ENCODE results near the gene EPHA10. TPM values are rescaled to one million over a fixed set of nuclear protein-coding genes. Genes with fewer than 3 reads are reported as not detected.

The EPHA10 gene
- total RNA-seq, 4 donors from 2014 or later, result 0.12 TPM; not detected in 3

DNA sequence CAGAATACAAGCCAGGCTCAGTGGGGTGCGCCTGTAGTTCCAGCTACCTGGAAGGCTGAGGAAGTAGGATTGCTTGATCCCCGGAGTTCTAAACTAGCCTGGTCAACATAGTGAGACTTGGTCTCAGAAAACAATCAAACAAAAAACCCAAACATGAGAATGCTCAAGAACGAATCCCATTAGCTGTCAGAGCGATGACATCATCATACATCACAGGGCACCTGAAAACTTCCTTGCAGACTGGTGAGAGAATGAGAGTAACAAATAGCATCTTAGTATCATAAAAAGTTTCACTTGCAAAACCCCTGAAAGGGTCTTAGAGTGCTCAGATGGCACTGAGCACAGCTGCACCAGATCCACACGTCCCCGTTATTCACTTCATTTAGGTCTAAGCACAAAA lies 93.7 kb downstream of the EPHA10 start:
- TF ChIP-seq, protein P1, sequence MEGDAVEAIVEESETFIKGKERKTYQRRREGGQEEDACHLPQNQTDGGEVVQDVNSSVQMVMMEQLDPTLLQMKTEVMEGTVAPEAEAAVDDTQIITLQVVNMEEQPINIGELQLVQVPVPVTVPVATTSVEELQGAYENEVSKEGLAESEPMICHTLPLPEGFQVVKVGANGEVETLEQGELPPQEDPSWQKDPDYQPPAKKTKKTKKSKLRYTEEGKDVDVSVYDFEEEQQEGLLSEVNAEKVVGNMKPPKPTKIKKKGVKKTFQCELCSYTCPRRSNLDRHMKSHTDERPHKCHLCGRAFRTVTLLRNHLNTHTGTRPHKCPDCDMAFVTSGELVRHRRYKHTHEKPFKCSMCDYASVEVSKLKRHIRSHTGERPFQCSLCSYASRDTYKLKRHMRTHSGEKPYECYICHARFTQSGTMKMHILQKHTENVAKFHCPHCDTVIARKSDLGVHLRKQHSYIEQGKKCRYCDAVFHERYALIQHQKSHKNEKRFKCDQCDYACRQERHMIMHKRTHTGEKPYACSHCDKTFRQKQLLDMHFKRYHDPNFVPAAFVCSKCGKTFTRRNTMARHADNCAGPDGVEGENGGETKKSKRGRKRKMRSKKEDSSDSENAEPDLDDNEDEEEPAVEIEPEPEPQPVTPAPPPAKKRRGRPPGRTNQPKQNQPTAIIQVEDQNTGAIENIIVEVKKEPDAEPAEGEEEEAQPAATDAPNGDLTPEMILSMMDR (IDR thresholded peaks at IDR 0.05), result no peak
- ATAC-seq (ENCODE audit: low FRiP score) (no peak), DNase-seq (ENCODE audit: low spot score) (no peak)

DNA sequence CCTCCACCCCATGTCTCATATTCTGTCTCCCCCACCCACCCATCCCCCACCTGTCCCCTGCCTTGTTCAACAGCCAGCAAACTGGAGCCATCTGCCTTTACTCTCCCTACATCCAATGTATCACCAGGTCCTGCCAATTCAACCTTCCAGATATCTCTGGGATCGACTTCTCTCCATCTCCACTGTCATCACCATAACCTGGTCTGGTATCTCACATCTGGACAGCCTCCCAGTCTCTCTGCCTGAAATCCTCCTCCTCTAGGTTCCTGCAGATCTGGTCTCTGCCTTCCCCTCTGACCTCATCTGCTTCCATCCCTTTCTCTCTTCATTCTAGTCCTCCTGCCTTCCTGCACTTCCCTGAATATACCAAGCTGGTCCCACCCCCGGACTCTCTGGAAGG lies 94.8 kb downstream of the EPHA10 start:
- ATAC-seq (ENCODE audit: low FRiP score), result no peak
- TF ChIP-seq, protein P1 (IDR thresholded peaks at IDR 0.05), result no peak
- no peak for DNase-seq (ENCODE audit: low spot score)

DNA sequence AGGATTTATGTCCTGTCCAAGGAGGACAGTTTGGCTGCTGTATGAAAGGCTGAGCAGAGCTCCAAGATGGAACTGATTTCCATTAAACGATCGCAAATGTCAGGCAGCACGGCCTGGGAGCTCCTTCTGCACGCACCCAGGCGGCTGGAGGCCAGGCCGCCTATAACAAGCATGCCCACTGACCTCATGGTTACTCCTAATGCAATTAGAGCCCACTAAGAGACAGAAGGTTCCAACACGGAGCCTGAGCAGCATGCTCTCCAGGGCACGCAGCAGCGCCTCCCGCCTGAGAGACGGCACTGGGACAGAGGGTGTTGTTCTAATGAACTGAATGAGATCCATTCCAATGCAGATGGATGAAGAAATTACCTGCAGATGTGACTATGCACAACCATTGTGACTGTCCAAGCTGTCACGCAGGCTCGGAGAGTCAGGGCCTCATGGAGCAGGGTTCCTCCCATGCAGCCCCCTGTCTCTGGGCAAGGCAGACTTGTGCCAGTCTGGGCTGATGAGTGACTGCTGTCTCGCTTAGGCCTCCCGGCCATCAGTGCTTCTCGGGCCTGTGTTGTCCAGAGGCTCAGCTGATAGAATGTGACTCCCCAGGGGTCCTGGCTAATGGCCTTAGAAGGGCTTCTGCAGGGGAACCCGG lies 97.8 kb downstream of the EPHA10 start:
- no peak for DNase-seq (ENCODE audit: low spot score)
- TF ChIP-seq, protein P1 (IDR thresholded peaks at IDR 0.05), result no peak
- no peak for ATAC-seq (ENCODE audit: low FRiP score)

DNA sequence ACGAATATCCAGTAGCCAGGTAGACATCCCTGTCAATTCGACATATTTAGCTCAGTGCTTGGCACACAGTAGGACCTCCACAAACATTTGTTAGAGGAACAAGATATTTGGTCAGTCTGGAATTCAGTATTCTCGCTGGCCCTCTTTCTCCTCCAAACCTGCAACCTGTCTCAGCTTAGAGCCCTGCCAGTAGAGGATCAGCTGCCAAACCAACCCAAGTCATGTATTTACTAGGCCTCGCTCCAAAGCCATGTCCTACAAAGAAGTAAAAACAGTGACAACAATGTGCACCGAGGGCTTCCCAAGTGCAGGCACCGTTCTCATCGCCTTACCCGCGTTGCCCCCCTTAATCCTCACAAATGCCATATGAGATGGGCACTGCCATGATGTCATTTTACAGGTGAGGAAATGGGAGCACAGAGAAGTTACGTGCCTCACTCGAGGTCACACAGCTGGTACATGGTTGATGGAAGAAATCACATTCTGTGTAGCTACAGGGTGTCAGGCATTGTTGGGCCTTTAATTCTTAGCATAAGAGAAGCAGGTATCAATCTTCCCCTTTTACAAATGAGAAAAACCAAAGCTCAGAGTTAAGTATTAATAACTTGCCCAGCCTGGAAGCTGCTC lies 98.6 kb downstream of the EPHA10 start:
- DNase-seq (ENCODE audit: low spot score) (no peak), ATAC-seq (ENCODE audit: low FRiP score) (no peak)
- TF ChIP-seq, protein P1 (IDR thresholded peaks at IDR 0.05), result no peak

Small RNAs within 50 kb of the gene (small RNA-seq; reads per million reads assigned to genes)
- gene RF00019, result not detected

Other genes starting within 250 kb of the EPHA10 start
- 10 to 100 TPM; 11.6 to 27.6 (median 15.7) TPM for gene SNIP1, start 210.8 kb downstream of the EPHA10 start, total RNA-seq
- 1 to 10 TPM; 4.9 to 7.6 (median 6.5) TPM for gene DNALI1, start 208.2 kb downstream of the EPHA10 start, total RNA-seq
- gene GNL2, start 169.2 kb downstream of the EPHA10 start, total RNA-seq, result 100 to 1,000 TPM in 1 of 4 donors, 10 to 100 TPM in 3; 39.6 to 142 (median 48.1) TPM
- gene RSPO1, start 130.2 kb downstream of the EPHA10 start, total RNA-seq, result 10 to 100 TPM in 3 of 4 donors, 1 to 10 TPM in 1; 1.7 to 47.3 (median 13.5) TPM
- 1 to 10 TPM in 1 of 4 donors, under 1 TPM in 2, not detected in 1; 0.28 to 1.7 (median 0.63) TPM for gene CDCA8, start 72.6 kb downstream of the EPHA10 start, total RNA-seq
- gene MANEAL, start 28.7 kb upstream of the EPHA10 start, total RNA-seq, result 1 to 10 TPM in 2 of 4 donors, under 1 TPM in 2; 0.79 to 1.4 (median 1.1) TPM
- gene C1orf122, start 42.7 kb upstream of the EPHA10 start, total RNA-seq, result 10 to 100 TPM; 53.6 to 86.9 (median 71.2) TPM
- gene YRDC, start 43.1 kb upstream of the EPHA10 start, total RNA-seq, result 10 to 100 TPM; 14.7 to 28.6 (median 16.0) TPM
- 1 to 10 TPM; 6.0 to 9.0 (median 7.2) TPM for gene MTF1, start 94.5 kb upstream of the EPHA10 start, total RNA-seq
- 10 to 100 TPM; 16.2 to 45.6 (median 27.0) TPM for gene INPP5B, start 181.9 kb upstream of the EPHA10 start, total RNA-seq
- 10 to 100 TPM; 37.0 to 76.6 (median 50.4) TPM for gene SF3A3, start 224.9 kb upstream of the EPHA10 start, total RNA-seq
- 10 to 100 TPM in 3 of 4 donors, 1 to 10 TPM in 1; 9.2 to 27.6 (median 16.4) TPM for gene FHL3, start 240.4 kb upstream of the EPHA10 start, total RNA-seq
- 10 to 100 TPM; 25.1 to 55.2 (median 30.4) TPM for gene UTP11, start 247.6 kb upstream of the EPHA10 start, total RNA-seq